Stimulated activated CD8-positive, alpha-beta memory T cell treated with anti-CD3 and anti-CD28 coated beads, Interleukin-2, amount 100 ng/mL, for 48 hours (primary cell): ENCODE data around the gene UBL7.
"Not testable (repeated sequence)": the region's sequence is repeated elsewhere in the genome, so short reads cannot be mapped to it uniquely, and the experiment has no call there.

Source experiments
- DNase-seq, 2 donors: peaks; one replicate each; pipeline ENCODE4 v3.0.0-alpha.2; 2020; ENCODE audit warnings: low read depth in 2 of 2

UBL7 gene

GRCh38 chr15:74460871-74461846 is at the start of gene UBL7:
Gene UBL7, minus strand, starts transcription at chr15:74461160. Its CDS starts 2,293 bp downstream, at chr15:74458867.
- DNase-seq: peak; percentile 96 to 98

DNA sequence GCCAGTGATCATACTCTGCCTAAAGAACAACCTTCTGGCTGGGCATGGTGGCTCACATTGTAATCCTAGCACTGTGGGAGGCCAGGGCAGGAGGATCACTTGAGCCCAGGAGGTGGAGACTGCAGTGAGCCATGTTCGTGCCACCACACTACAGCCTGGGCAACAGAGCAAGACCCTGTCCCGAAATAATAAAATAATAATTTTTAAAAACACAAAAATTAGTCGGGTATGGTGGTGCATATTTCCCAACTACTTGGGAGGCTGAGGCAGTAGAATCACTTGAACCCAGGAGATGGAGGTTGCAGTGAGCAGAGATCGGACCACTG is 45.5 kb upstream of the UBL7 start:
- no peak for DNase-seq

- DNase-seq: no peak
These were observed 45.0 kb upstream of the UBL7 start for GRCh38 chr15:74505837-74506514.

- DNase-seq: no peak
These were observed 43.9 kb upstream of the UBL7 start for GRCh38 chr15:74504836-74505235.

DNA sequence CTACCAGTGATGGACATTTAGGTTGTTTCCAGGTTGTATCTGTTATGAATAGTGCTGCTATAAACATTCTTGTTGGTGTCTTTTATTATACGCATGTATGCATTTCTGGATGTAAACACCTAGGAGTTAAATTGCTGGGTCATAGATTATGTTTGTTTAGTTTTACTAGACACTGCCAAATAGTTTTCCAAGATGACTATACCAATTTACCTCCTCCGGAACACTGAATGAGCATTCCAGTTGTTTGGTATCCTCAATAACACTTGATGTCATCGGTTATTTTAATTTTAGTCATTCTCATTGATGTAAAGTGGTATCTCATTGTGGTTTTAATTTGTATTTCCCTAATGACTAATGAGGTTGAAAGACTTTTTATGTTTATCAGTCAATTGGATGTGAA is 43.5 kb upstream of the UBL7 start:
- no peak for DNase-seq

GRCh38 chr15:74502301-74502700 is 41.3 kb upstream of the UBL7 start:
- DNase-seq: no peak

- no peak for DNase-seq
These were observed 39.4 kb upstream of the UBL7 start for GRCh38 chr15:74500401-74500800.

- DNase-seq: no peak
These were observed 38.4 kb upstream of the UBL7 start for GRCh38 chr15:74499366-74499765.

GRCh38 chr15:74497584-74497983 is 36.6 kb upstream of the UBL7 start:
- no peak for DNase-seq

DNA sequence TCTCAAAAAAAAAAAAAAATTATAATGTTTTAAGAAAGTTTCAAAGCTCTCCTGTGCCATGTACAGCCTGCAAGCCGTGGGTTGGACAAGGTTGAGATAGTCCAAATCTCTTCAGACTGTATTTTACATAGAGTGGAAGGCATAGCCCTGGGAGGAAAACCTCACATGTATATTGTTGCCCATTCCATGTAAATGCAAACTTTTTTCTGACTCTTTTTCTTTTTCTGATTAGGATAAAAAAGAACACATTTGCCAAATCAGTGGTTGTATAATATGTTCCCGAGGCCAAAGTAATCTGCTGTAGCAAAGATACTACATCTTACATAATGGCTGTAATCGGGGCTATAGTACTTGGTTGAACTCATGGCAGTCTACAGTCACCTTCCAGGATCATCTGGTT is 35.7 kb upstream of the UBL7 start:
- DNase-seq: no peak

GRCh38 chr15:74490339-74490689 is 29.4 kb upstream of the UBL7 start:
- DNase-seq: no peak

- peak; percentile 60 to 73 for DNase-seq
These were observed 28.8 kb upstream of the UBL7 start for GRCh38 chr15:74489518-74490338.

- no peak for DNase-seq
These were observed 27.8 kb upstream of the UBL7 start for GRCh38 chr15:74488776-74489175.

DNA sequence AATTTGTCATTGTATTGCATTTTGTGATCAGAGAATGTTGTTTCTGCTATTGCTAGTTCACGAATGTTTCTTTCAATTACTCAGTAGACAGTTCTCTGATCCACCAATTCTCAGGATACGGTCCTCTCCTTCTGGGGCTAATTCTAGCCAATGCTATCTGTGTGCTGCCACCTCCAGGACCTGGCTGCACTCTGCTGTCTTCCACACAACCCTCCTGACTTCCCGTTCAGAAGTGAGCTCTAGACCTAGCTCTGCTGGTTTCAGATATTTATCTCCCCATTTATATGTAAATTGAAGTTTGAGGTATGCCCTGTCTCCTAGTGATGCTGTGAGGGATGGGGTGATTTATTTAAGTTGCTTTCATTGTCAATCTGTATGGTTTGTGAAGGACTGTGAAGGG is 21.7 kb upstream of the UBL7 start:
- DNase-seq: no peak

GRCh38 chr15:74480364-74480763 is 19.4 kb upstream of the UBL7 start:
- not testable (repeated sequence) for DNase-seq

GRCh38 chr15:74471621-74472020 is 10.7 kb upstream of the UBL7 start:
- not testable (repeated sequence) for DNase-seq

DNA sequence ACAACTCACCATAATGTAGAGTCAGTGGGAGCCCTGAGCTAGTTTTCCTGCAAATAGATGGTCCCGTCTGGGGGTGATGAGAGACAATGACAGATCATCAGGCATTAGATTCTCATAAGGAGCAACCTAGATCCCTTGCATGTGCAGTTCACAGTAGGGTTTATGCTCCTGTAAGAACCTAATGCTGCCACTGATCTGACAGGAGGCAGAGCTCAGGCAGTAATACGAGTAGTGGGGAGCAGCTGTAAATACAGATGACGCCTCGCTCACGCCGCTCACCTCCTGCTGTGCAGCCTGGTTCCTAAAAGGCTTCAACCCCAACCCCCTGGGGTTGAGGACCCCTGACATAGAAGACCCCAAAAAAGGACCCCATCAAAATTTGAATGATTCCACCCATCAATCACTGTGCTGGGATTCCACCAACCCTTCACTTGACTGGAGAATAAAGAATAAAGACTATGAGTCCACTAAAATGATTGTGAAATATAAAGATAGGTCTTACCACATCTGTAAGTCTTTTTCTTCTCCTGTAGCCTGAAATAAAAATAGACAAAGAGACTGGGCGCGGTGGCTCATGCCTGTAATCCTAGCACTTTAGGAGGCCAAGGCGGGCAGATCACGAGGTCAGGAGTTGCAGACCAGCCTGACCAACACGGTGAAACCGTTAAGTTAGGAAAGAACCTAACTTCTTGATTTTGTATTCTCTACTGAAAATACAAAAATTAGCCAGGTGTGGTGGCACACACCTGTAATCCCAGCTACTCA is 9.9 kb upstream of the UBL7 start:
- DNase-seq: no peak

- DNase-seq: no peak
These were observed 7.5 kb upstream of the UBL7 start for GRCh38 chr15:74468341-74469032.

- DNase-seq: no peak
These were observed 5.6 kb upstream of the UBL7 start for GRCh38 chr15:74466570-74466969.

DNA sequence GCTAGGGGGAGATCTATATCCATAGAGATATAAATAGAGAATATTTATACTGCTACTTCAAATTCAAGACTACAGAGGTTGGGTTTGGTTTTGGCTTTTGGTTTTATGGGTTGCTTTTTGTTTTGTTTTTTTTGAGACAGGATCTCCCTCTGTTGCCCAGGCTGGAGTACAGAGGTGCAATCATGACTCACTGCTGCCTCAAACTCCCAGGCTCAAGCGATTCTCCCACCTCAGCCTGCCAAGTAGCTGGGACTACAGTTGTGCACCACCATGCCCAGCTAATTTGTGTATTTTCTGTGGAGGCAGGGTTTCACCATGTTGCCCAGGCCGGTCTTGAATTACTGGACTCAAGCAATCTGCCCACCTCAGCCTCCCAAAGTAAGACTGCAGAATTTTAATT is 3.9 kb upstream of the UBL7 start:
- DNase-seq: no peak

GRCh38 chr15:74464216-74464615 is 3.3 kb upstream of the UBL7 start:
- no peak for DNase-seq
